ENCODE results near the gene CDC34.
A peak's percentile ranks its signal among the peaks of the same experiment; 100 is the strongest.

Gene CDC34

GRCh38 chr19:574658-575526 lies 43.3 kb downstream of the CDC34 start:
- H3K27ac ChIP-seq, result peak overlapping the region; percentile 6; the same call in 1 of the 2 replicates
- TF ChIP-seq CTCF (conservative IDR thresholded peaks at IDR 0.05) (no peak), ZFX (IDR thresholded peaks at IDR 0.05) (no peak)

- no peak for TF ChIP-seq ZFX (IDR thresholded peaks at IDR 0.05)
- no peak for TF ChIP-seq CTCF (conservative IDR thresholded peaks at IDR 0.05)
- H3K27ac ChIP-seq, result no peak overlapping the region
Measured at GRCh38 chr19:575527-576506, 44.3 kb downstream of the CDC34 start.

- TF ChIP-seq ZFX (IDR thresholded peaks at IDR 0.05) (no peak), CTCF (conservative IDR thresholded peaks at IDR 0.05) (no peak)
- no peak overlapping the region for H3K27ac ChIP-seq
Measured at GRCh38 chr19:576768-577438, 45.3 kb downstream of the CDC34 start.

GRCh38 chr19:577439-578392 lies 46.2 kb downstream of the CDC34 start:
- TF ChIP-seq ZFX (IDR thresholded peaks at IDR 0.05), result no peak
- TF ChIP-seq CTCF (conservative IDR thresholded peaks at IDR 0.05), result no peak
- H3K27ac ChIP-seq, result no peak overlapping the region

- TF ChIP-seq ZFX (IDR thresholded peaks at IDR 0.05) (no peak), CTCF (conservative IDR thresholded peaks at IDR 0.05) (no peak)
- H3K27ac ChIP-seq, result no peak overlapping the region
Measured at GRCh38 chr19:579111-579841, 47.7 kb downstream of the CDC34 start.

- TF ChIP-seq CTCF (conservative IDR thresholded peaks at IDR 0.05), result no peak
- H3K27ac ChIP-seq, result no peak overlapping the region
Measured at GRCh38 chr19:579842-580155, 48.2 kb downstream of the CDC34 start.
